B cell (primary cell): Measurements from ENCODE around the gene SLC22A2. TPM values are rescaled to one million over a fixed set of nuclear protein-coding genes. Genes with fewer than 3 reads are reported as not detected.

ENCODE experiments used
- ATAC-seq: fragments of 200-7000 bp; cut with Tn5 transposase; one replicate; pipeline ENCODE4 v1.10.0; 2021; ENCODE audit warnings: low read depth, mild to moderate bottlenecking, moderate number of reproducible peaks, moderate library complexity
- CTCF ChIA-PET: fragments of 350-600 bp; sonication (Branson Sonifier 250); formaldehyde crosslinking; loops from one replicate; lab custom pipeline; 2021; ENCODE audit warnings: antibody characterized with exemption, inconsistent platforms; lab: Charles Lee
- POLR2A ChIA-PET: fragments of 350-600 bp; sonication (Branson Sonifier 250); formaldehyde crosslinking; loops from one replicate; lab custom pipeline; 2021; ENCODE audit warnings: antibody characterized with exemption; lab: Charles Lee
- DNase-seq: peaks from one replicate; pipeline ENCODE4 v3.0.0; 2013
- H2AFZ ChIP-seq: 2 replicates; pipeline ENCODE4 v1.6.1; 2012; ENCODE audit warnings: mild to moderate bottlenecking, low read depth, low read length; ENCODE audit not compliant: insufficient read depth, poor library complexity, severe bottlenecking
- H3K27ac ChIP-seq, 2 donors: 1 replicate in 1 of 2; 2 replicates in 1 of 2; pipeline ENCODE4 v1.5.1; 2012 to 2013; ENCODE audit warnings: low read length in 2 of 2, mild to moderate bottlenecking in 2 of 2, moderate library complexity in 1 of 2
- H3K27me3 ChIP-seq, 4 experiments: fragments of 200-600 bp in 1 of 4; sonication (generic) in 1 of 4; replicated peaks in 1 of 4; 1 replicate in 2 of 4; 2 replicates in 2 of 4; pipeline versions ENCODE4 v1.6.1 to v1.7.0; 2013 to 2016; ENCODE audit warnings: low read length in 3 of 4, mild to moderate bottlenecking in 2 of 4, mixed read lengths in 1 of 4, moderate library complexity in 1 of 4; ENCODE audit not compliant: insufficient read depth in 4 of 4, control insufficient read depth in 3 of 4; ENCODE audit errors: control extremely low read depth in 1 of 4
- H3K36me3 ChIP-seq, 2 experiments: replicated peaks in 1 of 2; 1 replicate in 1 of 2; 2 replicates in 1 of 2; pipeline versions ENCODE4 v1.6.1 to v1.7.1; 2013; ENCODE audit warnings: low read length in 1 of 2; ENCODE audit not compliant: insufficient read depth in 2 of 2, control insufficient read depth in 1 of 2; ENCODE audit errors: control extremely low read depth in 1 of 2, extremely low read depth in 1 of 2
- H3K4me1 ChIP-seq, 2 donors: fragments of 200-600 bp in 1 of 2; sonication (generic) in 1 of 2; 1 replicate in 1 of 2; 2 replicates in 1 of 2; pipeline versions ENCODE4 v1.5.1 to v1.6.1; 2013 to 2017; ENCODE audit warnings: low read length in 2 of 2; ENCODE audit not compliant: control insufficient read depth in 2 of 2, insufficient read depth in 2 of 2
- H3K4me2 ChIP-seq: replicated peaks from 2 replicates; pipeline ENCODE3; 2012; ENCODE audit warnings: mild to moderate bottlenecking, low read depth, low read length; ENCODE audit not compliant: poor library complexity, severe bottlenecking
- H3K4me3 ChIP-seq, 5 experiments: fragments of 200-600 bp in 1 of 5; sonication (generic) in 1 of 5; 1 replicate in 3 of 5; 2 replicates in 2 of 5; pipeline versions ENCODE4 v1.5.1 to v1.7.0; 2011 to 2016; ENCODE audit warnings: low read length in 4 of 5, mild to moderate bottlenecking in 4 of 5, low read depth in 2 of 5, control low read depth in 1 of 5, moderate library complexity in 1 of 5; ENCODE audit not compliant: insufficient read depth in 1 of 5; ENCODE audit errors: control extremely low read depth in 1 of 5, extremely low read depth in 1 of 5
- H3K79me2 ChIP-seq: fragments of 200-600 bp; sonication (generic); one replicate; pipeline ENCODE4 v1.6.0; 2016; ENCODE audit warnings: low read length; ENCODE audit not compliant: control insufficient read depth, insufficient read depth
- H3K9ac ChIP-seq: fragments of 200-600 bp; sonication (generic); 2 replicates; pipeline ENCODE4 v1.6.1; 2017; ENCODE audit warnings: mild to moderate bottlenecking, low read length, moderate library complexity
- H3K9me3 ChIP-seq, 3 donors: one replicate each; pipeline versions ENCODE4 v1.6.1 to v1.7.1; 2013; ENCODE audit warnings: low read length in 2 of 3; ENCODE audit not compliant: control insufficient read depth in 2 of 3, insufficient read depth in 1 of 3; ENCODE audit errors: control extremely low read depth in 1 of 3
- H4K20me1 ChIP-seq: 2 replicates; pipeline ENCODE4 v1.6.0; 2012; ENCODE audit warnings: mild to moderate bottlenecking, low read length; ENCODE audit not compliant: insufficient read depth, control insufficient read depth, poor library complexity, severe bottlenecking
- H3K27ac Mint-ChIP-seq: one replicate; pipeline ENCODE4 v1.8.0; 2021; ENCODE audit warnings: mixed read lengths
- H3K27me3 Mint-ChIP-seq: one replicate; pipeline ENCODE4 v1.8.0; 2021; ENCODE audit warnings: mixed read lengths
- H3K4me1 Mint-ChIP-seq: one replicate; pipeline ENCODE4 v1.8.0; 2021; ENCODE audit warnings: mixed read lengths
- H3K4me3 Mint-ChIP-seq: one replicate; pipeline ENCODE4 v1.8.0; 2021; ENCODE audit warnings: mixed read lengths
- H3K9me3 Mint-ChIP-seq: one replicate; pipeline ENCODE4 v1.8.0; 2022; ENCODE audit warnings: mixed read lengths; ENCODE audit not compliant: insufficient read depth
- CTCF ChIP-seq: fragments of 200-600 bp; IDR thresholded peaks from one replicate; pipeline ENCODE4 v1.8.0; 2022; ENCODE audit warnings: antibody characterized with exemption, mild to moderate bottlenecking
- EZH2 ChIP-seq: IDR thresholded peaks from 2 replicates; pipeline ENCODE4 v1.6.1; 2012; ENCODE audit warnings: borderline replicate concordance, low read depth, mild to moderate bottlenecking, moderate library complexity, low read length; ENCODE audit not compliant: insufficient read depth, poor library complexity, severe bottlenecking
- WGBS: methylation state at CpG from one replicate; pipeline ENCODE4 v1.1.5; 2013; ENCODE audit warnings: missing lambda C conversion rate; ENCODE audit not compliant: insufficient coverage; 5-methylcytosine and 5-hydroxymethylcytosine counted together
- intact Hi-C: fragments of 100-400 bp; cut with micrococcal nuclease; formaldehyde crosslinking; loops from one replicate; pipeline ENCODE4 v1.10.0; 2022
- polyA plus RNA-seq: library from polyadenylated mRNA; depleted of rRNA; stranded (reverse); fragments of >200 nt; gene quantifications from 2 replicates; pipeline ENCODE4 v1.2.3, GENCODE V29; 2012
- total RNA-seq, 2 donors: library from RNA; stranded (reverse); fragments of 120-200 nt in 1 of 2; gene quantifications; 1 replicate in 1 of 2; 2 replicates in 1 of 2; pipeline versions ENCODE4 v1.2.3 to v1.2.4, GENCODE V29; 2013 to 2022

SLC22A2 gene
- total and polyA plus RNA-seq, 2 donors (not counting 1 experiment from before 2014, with no cell fraction given) = not detected

GRCh38 chr6:160259143-160259425, 463 bp upstream of the SLC22A2 start:
- no peaks in the 10 kb centered on the region for H3K4me1 ChIP-seq
- ATAC-seq (no peak), DNase-seq (no peak)
- H3K4me1 Mint-ChIP-seq = no peaks in the 10 kb centered on the region
- H3K4me3 ChIP-seq = no peak overlapping the region
- TF ChIP-seq CTCF (no peak), EZH2 (no peak)
- H3K27ac ChIP-seq = no peak overlapping the region
- no peak overlapping the region for H3K4me2 ChIP-seq
- 86% methylated on average over 7 of the region's 8 CpGs for WGBS
- H3K9me3 ChIP-seq = no peaks in the 10 kb centered on the region
- intact Hi-C loops = no loop called here
- ChIA-PET POLR2A (no interaction called here), CTCF (no interaction called here)
- no peak overlapping the region for H2AFZ ChIP-seq
- no peak overlapping the region for H3K27ac Mint-ChIP-seq
- no peaks in the 10 kb centered on the region for H4K20me1 ChIP-seq
- H3K79me2 ChIP-seq = no peaks in the 10 kb centered on the region
- H3K9ac ChIP-seq = no peak overlapping the region
- peaks cover 25% of the 10 kb centered on the region for H3K27me3 Mint-ChIP-seq
- H3K4me3 Mint-ChIP-seq = no peak overlapping the region
- no peaks in the 10 kb centered on the region for H3K36me3 ChIP-seq
- H3K9me3 Mint-ChIP-seq = no peaks in the 10 kb centered on the region
- H3K27me3 ChIP-seq = no peaks in the 10 kb centered on the region

- ChIA-PET CTCF (no interaction called here), POLR2A (no interaction called here)
- no peaks in the 10 kb centered on the region for H3K36me3 ChIP-seq
- intact Hi-C loops = no loop called here
- TF ChIP-seq CTCF (no peak), EZH2 (no peak)
- H3K27ac ChIP-seq = no peak overlapping the region
- no peak overlapping the region for H3K9ac ChIP-seq
- no peak overlapping the region for H3K4me3 Mint-ChIP-seq
- H4K20me1 ChIP-seq = no peaks in the 10 kb centered on the region
- no peak overlapping the region for H3K27ac Mint-ChIP-seq
- no peak for DNase-seq
- H2AFZ ChIP-seq = no peak overlapping the region
- H3K27me3 Mint-ChIP-seq = peaks cover 24% of the 10 kb centered on the region
- ATAC-seq = no peak
- H3K4me1 ChIP-seq = no peaks in the 10 kb centered on the region
- no peaks in the 10 kb centered on the region for H3K79me2 ChIP-seq
- no peaks in the 10 kb centered on the region for H3K9me3 Mint-ChIP-seq
- 100% methylated on average over 1 of the region's 1 CpG for WGBS
- no peaks in the 10 kb centered on the region for H3K27me3 ChIP-seq
- no peaks in the 10 kb centered on the region for H3K4me1 Mint-ChIP-seq
- H3K4me3 ChIP-seq = no peak overlapping the region
- H3K4me2 ChIP-seq = no peak overlapping the region
- H3K9me3 ChIP-seq = no peaks in the 10 kb centered on the region
Observed at GRCh38 chr6:160256445-160256844, 2.2 kb downstream of the SLC22A2 start.
